Measurements from ENCODE around the gene IL20RB.

DNA sequence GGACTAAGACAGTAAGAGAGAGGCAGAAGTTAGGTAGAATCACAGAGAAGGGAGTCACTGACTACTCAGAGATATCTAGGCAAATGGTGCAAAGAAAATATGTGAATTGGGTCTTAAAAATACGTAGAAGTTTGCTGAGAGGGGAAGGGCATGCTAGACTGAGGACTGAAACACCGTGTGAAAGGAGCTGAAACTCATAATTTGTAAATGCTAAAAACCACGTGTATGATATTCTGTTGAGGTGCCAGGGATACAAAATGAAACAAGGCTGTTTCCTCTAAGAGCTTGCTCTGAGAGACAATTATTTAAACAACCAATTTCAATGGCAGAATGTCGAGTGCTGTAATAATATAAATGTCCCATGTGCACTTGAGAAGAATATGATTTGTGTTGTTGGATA is 48.6 kb upstream of the IL20RB start:
- no peak for TF ChIP-seq POLR2A (IDR thresholded peaks at IDR 0.05; ENCODE audit: low read depth, low read length)
- TF ChIP-seq POLR2AphosphoS5 (IDR thresholded peaks at IDR 0.05; ENCODE audit: low read depth, low read length) = no peak
- no peak for TF ChIP-seq TAF1 (IDR thresholded peaks at IDR 0.05; ENCODE audit: low read depth, low read length)

Measured in GM12891 (cell line).